Urothelium cell line (cell line): Measurements from ENCODE around the gene SUPT20H.
A peak's percentile ranks its signal among the peaks of the same experiment; 100 is the strongest.

Experiments used
- DNase-seq: peaks from one replicate; pipeline ENCODE4 v3.0.0; 2011; ENCODE audit warnings: low spot score, mixed read lengths
- FAIRE-seq: peaks from 2 replicates; lab custom pipeline; 2011; peaks lifted over from hg19 to GRCh38; lab: Jason Lieb, UNC

SUPT20H gene

DNA sequence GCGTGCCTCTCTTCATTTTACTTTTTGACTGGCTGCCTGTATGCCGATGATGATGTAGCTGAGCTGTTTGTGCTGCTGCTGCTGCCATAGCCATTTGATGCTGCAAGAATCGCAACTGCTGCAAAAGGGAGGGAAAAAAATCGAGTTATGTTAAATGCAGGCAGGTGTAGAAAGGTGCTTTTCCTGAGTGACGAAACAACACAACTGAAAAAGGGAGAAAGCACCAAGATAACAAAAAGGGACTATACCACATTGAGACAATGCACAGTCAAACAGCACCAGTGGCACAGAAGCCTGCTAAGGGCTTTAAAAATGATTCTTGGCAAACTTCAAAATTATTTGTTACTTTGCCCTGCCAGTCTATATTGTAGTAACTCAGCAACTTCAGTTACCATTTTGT, 49.8 kb downstream of the SUPT20H start:
- FAIRE-seq (no peak), DNase-seq (no peak)

DNA sequence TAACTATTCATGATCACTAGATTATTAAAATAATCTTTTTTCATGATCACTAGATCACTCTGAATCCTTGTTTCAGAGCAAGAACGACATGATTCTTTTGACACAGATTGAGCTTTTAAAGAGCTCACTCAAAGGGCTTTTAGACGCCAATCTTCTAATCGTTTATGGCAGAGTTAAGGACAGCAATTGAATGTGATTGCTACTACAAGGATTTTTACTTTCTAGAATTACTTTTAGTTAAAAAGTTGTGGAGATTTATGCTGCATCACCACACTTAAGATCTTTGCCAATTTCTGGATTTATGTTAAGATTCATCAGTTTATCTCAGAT, 57.6 kb downstream of the SUPT20H start:
- FAIRE-seq = no peak
- no peak for DNase-seq

DNA sequence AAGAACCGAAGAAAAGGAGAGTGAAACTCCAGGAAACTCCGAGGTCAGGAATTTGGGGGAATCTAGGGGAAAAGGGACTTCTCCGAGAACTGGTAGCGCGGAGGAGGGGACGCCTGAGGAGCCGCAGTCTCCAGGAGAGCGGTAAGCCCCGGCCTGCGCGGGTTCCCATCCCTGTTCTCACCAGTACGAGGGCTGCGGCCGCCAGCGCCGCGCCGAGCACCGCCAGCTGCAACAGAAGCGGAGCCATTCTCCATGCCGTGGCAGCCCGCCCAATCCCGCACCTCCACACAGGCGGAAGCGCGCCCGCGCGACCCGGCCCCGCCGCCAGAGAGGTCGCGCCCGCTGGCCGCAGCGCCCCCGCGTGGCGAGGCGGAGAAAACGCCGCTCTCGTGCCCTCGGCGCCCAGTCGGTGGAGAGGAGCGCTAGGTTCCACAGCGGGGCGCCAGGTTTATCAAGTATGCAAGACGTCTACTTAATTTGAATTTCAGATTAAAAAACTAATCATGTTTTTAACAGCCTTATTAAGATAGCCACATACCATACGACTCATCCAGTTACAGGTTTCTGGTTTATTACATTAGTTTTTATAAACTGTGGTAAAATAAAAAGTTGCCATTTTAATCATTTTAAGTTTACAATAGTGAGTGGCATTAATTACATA, 60.3 kb downstream of the SUPT20H start, which contains the start of gene ALG5:
Gene ALG5 (minus strand): TSS at position 287 of the 661 bp plus-strand sequence. CDS start 40 bp downstream, at position 247.
- FAIRE-seq (no peak), DNase-seq (peak; percentile 83)

DNA sequence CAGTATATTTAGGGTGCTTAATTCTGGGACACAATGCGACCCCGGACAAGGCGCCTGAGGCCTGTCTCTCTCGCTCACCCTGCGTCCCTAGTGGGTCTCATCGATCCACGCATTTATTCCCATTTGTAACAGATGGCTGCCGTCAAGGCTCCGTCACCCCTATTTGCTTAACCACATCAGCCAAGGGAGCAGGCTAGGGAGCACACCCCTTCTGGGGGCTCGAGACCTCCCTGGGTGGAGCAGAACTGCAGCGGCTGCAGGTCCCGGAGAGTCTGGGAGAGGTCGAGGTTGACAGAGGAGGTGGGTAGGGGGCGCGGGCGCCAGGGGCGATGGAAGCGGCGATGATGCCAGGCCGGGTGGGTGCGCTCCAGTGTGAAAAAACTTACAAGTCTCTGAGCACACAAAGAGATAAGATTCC, 60.9 kb downstream of the SUPT20H start:
- DNase-seq (peak; percentile 4), FAIRE-seq (no peak)

DNA sequence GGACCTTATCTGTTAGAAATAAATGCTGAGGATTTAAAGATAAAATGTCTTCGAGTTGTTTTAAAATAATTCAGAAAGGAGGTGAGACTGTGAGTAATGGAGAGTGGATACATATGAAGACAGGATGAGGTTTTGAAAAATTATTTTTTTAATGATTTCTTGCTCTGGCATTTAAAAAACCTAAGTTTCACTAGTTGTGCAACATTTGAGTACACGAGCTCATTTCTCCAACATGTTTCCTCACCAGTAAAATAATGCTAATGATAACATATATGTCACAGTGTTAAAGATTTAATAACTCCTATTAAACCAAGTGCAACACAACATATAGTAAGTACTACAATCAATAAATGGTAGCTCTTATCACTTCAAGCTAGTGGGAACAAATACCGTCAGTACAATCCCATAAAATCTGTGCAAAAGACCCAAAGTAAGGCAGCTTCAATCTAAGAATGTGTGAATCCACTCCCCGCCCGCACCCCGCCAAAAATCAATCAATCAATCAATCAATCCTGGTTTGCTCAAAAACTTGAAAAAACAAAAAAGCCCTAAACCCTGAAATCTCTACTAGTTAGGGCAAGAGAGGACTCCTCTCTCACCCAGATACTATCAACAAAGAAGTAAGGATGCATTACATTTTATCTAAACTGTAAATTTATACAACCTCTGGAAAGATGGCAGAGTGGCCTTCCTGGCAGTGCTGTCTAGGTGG, 61.6 kb downstream of the SUPT20H start:
- DNase-seq (no peak), FAIRE-seq (no peak)

DNA sequence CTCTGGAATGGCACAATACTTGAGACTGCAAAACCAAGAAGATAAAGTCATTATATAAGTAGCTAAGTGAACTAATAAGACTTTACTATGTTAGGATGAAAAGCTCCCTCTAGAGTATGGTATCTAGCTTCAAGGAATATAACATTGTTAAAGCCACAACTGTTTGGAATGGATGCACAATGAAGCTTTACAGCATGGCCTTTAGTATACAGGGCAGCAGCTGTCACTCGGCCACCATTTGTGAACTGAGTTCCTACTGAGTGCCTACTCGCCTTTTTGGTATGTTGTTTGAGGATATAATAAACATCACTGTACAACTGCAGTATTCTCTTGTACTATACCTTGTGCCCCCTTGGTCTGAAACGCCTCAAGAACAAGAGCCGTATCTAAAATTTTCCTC, 67.1 kb downstream of the SUPT20H start:
- DNase-seq (no peak), FAIRE-seq (no peak)

DNA sequence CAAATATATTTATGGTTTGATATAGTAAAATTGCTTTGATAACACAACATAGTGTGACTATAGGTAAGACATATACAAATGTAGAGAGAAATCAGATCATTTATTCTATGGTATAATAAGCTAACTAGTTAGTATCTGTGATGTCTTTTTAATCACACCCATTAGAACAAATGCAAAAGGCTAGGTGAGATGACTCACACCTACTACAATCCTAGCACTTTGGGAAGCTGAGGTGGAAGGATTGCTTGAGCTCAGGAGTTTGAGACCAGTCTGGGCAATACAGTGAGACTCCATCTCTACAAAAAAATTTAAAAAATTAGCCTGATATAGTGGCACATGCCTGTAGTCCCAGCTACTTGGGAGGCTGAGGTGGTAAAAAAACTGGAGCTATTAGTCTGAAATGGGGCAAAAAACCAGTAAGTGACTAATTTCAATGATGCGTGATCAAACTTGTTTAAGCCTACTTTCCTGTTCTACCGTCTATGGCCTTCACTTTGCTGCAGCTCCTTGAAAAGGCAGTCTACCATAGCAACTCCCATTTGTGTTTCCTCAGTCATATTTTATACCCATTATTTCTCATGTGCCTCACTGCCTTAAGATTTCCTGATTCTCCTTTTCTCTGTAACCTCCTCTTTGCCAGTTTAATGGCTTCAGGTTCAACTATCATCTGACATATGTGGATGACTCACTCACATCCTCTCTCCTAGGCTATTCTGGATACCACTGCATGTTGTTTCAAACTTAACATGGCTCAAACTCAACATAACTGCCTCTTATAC, 72.8 kb downstream of the SUPT20H start:
- DNase-seq (no peak), FAIRE-seq (no peak)

DNA sequence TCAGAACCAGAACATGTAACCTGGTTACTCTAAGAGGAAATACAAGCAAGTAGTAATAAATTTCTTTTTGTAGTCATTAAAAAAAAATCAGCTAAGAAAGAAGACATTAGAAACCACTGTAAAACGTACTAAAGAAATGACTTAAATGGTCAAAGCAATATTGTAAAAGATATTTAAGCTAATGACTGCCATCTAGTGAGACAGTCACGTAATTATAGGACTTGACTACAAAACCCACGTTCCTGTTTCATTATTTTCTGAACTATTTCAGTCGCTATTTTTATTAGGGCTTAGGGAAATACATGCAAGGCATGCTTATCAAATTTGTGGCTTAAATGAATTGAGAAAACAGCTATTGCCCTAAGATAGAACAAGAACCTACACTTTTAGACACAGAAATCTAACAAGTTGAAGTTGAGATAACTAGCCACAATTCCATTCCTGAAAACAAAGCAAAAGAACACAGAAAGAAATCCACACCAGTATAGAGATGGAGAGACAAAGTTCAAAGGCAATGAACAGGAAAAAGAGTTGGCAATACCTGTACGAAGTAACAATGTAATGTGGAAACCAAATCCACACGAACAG, 78.2 kb downstream of the SUPT20H start:
- FAIRE-seq = no peak

DNA sequence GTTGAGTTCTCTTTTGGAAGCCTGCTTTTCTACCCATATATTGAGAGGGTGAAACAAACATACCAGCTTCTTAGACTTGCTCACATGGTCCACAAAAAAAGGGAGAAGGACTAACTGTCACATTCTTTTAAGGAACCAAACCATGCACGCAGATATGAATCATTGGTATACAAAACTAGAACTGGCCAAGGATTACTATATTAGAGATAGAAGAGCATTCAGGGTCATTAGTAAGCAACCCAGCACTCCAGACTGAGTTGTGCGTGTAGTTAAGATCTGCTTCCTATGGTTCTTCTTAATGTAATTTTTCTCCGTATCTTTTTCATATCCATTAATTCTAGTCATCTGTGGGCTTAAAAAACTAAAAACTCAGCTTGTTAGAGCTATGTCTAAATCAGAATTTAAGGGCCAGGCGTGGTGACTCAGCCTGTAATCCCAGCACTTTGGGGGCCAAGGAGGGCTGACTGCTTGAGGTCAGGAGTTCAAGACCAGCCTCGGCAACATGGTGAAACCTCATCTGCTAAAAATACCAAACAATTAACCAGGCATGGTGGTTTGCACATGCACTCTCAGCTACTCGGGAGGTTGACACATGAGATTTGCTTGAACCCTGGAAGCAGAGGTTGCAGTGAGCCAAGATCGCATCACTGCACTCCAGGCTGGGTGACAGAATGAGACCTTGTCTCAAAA, 80.0 kb downstream of the SUPT20H start:
- DNase-seq (no peak), FAIRE-seq (no peak)

More for the DNA sequence above, 78.2 kb downstream of the SUPT20H start:
- DNase-seq = peak; percentile 7

DNA sequence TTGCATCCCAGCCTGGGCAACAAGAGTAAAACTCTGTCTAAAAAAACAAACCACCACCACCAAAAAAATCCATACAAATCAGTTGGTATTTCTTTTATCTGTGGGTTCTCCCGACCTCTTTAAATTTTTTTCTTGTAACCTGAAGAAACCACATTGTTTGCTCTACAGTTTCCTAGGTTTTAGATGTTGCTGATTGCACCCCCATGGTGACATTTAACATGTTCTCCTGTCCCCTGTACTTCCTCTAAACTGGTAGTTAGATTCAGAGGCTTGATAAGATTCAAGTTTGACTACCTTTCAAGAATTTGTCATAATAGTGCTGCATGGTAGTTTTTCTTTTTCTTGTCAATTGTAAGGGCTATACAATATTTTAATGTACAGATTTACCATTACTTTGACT, 84.3 kb downstream of the SUPT20H start:
- no peak for DNase-seq
- FAIRE-seq = no peak

DNA sequence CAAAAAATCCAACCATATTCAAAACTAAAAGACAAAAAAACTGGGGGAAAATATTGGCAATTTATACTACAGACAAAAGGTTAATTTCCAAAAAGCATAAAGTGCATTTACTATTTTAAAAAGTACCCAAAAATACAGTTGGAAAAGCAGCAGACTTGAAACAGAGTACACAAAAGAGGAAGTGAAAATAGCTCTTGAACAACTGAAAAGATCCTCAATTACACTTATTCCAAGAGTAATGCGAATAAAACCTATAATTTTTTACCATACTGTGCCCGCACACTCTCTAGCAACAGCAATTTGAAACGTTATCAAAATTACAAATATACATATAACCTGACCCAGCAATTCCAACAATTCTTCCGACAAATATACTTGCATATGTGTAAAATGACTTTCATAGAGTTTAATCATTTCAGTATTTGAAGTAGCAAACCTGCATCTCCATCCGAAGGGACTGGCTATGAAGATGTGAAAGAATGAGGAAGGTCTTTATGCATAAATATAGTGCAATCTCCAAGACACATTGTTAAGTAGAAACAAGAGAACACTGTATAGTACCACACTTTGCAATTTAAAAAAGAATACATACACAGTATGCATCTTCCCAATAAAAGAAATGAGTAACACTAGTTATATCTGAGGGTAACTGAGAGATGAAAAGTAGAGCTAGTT, 85.7 kb downstream of the SUPT20H start:
- FAIRE-seq (no peak), DNase-seq (no peak)

DNA sequence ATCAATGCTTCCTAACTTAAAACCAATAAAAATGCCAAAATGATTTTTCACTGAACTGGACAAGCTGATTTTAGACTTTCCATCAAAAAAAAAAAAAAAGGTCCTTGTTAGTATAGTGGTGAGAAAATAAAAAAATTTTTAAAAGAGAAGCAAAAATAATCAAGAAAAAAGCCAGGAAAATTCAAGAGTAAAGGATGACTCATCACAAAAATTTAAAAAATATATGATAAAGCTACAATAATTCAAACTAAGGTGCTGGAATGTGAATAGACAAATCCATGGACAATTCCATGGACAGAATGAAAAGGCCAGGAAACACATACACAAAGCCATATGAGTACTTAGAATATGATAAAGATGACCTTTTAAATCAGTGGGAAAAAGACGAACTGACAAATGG, 86.5 kb downstream of the SUPT20H start:
- DNase-seq (no peak), FAIRE-seq (no peak)

DNA sequence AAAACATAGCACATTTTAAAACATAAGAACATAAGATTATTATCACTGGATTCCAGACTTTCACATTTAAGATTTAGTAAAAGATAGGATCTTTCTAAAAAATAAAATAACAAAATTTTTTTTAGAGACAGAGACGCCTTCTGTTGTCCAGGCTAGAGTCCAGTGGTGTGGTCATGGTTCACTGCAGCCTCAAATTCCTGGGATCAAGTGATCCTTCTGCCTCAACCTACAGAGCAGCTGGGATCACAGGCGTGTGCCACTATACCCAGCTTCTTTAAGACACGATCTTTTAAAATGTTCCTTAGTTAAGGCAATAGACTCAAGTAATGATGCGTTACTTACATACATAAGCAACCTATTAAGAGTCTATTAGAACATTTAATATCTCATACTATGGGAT, 93.1 kb downstream of the SUPT20H start:
- FAIRE-seq (no peak), DNase-seq (no peak)

DNA sequence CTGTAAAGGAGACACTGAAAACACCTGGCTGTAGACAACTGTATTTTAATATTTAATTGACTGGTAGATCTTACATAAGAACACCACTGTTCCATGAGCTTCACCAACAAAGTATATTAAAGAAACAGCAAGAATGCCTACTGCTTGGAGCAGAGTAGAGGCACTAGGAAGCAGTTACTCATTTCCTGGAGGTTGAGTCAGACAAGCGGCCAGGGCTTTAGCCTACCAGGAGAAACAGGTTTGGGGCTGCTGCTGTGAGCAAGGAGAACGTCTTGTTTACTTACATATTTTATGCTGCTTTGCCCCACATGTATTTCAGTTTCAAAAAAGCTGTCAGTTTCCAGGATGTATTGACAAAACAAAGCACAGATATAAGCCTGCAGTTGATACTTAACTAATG, 93.7 kb downstream of the SUPT20H start:
- FAIRE-seq (no peak), DNase-seq (peak; percentile 14)

DNA sequence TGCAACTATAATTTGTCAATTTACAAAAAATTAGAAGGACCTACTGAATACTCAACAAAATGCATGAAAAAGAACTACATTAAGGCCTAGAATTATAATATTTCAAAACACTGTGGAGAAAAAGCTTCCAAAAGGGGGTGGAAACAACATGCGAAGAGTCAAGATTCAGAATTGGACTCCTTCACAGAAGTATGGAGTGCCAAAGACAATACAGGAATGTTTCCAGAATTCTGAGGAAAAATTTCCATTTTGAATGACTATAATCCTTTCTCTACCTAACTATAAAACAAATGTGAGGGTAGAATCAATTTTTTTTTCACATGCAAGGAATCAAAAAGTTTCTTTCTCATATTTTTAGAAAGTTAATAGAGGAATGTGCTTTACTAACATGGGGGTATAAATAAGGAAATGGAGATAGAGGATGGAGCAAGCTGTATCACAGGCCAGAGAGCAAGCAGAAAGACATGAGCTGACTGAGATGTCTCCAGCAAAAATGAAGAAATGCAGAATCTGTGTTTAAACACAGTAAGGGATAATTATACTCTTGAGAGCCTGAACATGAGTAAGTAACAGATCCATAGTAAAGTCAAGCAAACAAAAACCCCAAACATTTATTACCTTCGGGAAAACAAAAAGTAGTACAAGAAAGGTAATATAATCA, 99.9 kb downstream of the SUPT20H start:
- no peak for DNase-seq
- FAIRE-seq = no peak
